Vagina (tissue), 2 donors: ENCODE results near the gene BAHCC1.

Experiments used
- POLR2A ChIP-seq, 2 donors: fragments of 450-650 bp; IDR thresholded peaks; one replicate each; pipeline ENCODE4 v1.6.1; 2017; ENCODE audit warnings: antibody characterized with exemption in 2 of 2, mild to moderate bottlenecking in 2 of 2, moderate library complexity in 2 of 2
- POLR2AphosphoS5 ChIP-seq, 2 donors: sonication (generic); formaldehyde crosslinking; IDR thresholded peaks; one replicate each; pipeline ENCODE4 v1.9.0; 2017; ENCODE audit warnings: antibody characterized with exemption in 2 of 2, mild to moderate bottlenecking in 2 of 2, low read depth in 1 of 2; ENCODE audit not compliant: insufficient read depth in 1 of 2
- TF ChIP-seq, protein P1 (sequence below), 3 experiments: fragments of 450-650 bp in 2 of 3; fragments of 200-600 bp in 1 of 3; sonication (generic) in 1 of 3; IDR thresholded peaks; one replicate each; pipeline ENCODE4 v1.5.1; 2017 to 2019; ENCODE audit warnings: antibody characterized with exemption in 3 of 3, mild to moderate bottlenecking in 2 of 3, moderate library complexity in 2 of 3

DNA sequence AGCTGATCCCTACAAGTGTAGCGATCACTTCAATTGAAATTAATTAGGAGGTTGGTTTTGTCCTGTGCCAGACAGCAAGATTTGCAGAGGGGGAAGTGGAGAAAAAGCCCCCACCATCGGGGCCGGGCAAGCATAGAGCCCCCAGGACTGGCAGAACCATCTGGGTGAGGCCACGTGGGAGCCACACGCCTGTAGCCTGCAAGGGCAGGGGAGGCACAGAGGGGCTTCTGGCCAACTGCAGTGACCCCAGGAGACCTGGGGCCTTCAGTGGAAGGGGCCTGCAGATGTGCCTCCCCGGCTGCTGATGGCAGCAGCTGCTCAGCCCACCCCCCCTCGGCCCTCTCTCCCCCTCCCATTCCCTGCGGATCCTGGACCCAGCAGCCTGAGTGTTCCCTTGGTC, 54.1 kb downstream of the BAHCC1 start:
- TF ChIP-seq, protein P1, sequence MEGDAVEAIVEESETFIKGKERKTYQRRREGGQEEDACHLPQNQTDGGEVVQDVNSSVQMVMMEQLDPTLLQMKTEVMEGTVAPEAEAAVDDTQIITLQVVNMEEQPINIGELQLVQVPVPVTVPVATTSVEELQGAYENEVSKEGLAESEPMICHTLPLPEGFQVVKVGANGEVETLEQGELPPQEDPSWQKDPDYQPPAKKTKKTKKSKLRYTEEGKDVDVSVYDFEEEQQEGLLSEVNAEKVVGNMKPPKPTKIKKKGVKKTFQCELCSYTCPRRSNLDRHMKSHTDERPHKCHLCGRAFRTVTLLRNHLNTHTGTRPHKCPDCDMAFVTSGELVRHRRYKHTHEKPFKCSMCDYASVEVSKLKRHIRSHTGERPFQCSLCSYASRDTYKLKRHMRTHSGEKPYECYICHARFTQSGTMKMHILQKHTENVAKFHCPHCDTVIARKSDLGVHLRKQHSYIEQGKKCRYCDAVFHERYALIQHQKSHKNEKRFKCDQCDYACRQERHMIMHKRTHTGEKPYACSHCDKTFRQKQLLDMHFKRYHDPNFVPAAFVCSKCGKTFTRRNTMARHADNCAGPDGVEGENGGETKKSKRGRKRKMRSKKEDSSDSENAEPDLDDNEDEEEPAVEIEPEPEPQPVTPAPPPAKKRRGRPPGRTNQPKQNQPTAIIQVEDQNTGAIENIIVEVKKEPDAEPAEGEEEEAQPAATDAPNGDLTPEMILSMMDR (IDR thresholded peaks at IDR 0.05), result no peak
- no peak for TF ChIP-seq POLR2A (IDR thresholded peaks at IDR 0.05)
- TF ChIP-seq POLR2AphosphoS5 (IDR thresholded peaks at IDR 0.05; ENCODE audit: insufficient read depth in 1 of 2, low read depth in 1 of 2), result no peak
